LoVo (cell line): ENCODE results near the gene CPNE5.

Source experiments
- DNase-seq: peaks from one replicate; pipeline ENCODE4 v3.0.0-alpha.2; 2016; ENCODE audit warnings: low spot score

Gene CPNE5

GRCh38 chr6:36838896-36839748 is at the start of gene CPNE5:
CPNE5 (minus strand) TSS chr6:36839444; CDS start chr6:36839377, 67 bp downstream.
- DNase-seq = no peak

- DNase-seq = no peak
These were observed 48.9 kb upstream of the CPNE5 start for GRCh38 chr6:36888115-36888643.

GRCh38 chr6:36886950-36887618 is 47.8 kb upstream of the CPNE5 start:
- DNase-seq = no peak

GRCh38 chr6:36885461-36886401 is 46.5 kb upstream of the CPNE5 start, which contains the start of gene C6orf89:
C6orf89 (plus strand) TSS chr6:36885952; CDS start chr6:36899445, 13,493 bp downstream.
- peak; percentile 98 for DNase-seq

DNA sequence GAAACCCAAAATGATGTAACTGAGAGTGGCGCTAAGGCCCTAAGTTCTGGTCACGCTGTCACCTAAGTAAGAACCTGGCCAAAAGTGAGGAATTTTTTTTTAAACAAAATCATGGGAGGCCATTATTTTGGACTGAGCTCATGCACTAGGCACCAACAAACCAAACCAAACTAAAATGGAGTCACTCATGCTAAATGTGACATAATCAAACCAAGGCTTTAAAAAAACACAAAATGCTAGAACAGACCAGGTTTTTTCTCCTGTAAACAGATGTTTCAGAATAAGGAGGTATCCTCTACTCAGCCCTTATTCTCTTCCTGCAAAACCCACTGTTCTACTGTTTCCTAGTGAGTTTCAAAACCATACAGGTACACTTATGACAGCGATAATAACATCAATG is 45.4 kb upstream of the CPNE5 start:
- DNase-seq = no peak

GRCh38 chr6:36875250-36875633 is 36.0 kb upstream of the CPNE5 start:
- DNase-seq = no peak

- DNase-seq = peak; percentile 90
These were observed 35.4 kb upstream of the CPNE5 start, which contains the start of gene PPIL1 for GRCh38 chr6:36874443-36875249. PPIL1 (minus strand) TSS chr6:36874803; CDS start chr6:36874772, 31 bp downstream.

DNA sequence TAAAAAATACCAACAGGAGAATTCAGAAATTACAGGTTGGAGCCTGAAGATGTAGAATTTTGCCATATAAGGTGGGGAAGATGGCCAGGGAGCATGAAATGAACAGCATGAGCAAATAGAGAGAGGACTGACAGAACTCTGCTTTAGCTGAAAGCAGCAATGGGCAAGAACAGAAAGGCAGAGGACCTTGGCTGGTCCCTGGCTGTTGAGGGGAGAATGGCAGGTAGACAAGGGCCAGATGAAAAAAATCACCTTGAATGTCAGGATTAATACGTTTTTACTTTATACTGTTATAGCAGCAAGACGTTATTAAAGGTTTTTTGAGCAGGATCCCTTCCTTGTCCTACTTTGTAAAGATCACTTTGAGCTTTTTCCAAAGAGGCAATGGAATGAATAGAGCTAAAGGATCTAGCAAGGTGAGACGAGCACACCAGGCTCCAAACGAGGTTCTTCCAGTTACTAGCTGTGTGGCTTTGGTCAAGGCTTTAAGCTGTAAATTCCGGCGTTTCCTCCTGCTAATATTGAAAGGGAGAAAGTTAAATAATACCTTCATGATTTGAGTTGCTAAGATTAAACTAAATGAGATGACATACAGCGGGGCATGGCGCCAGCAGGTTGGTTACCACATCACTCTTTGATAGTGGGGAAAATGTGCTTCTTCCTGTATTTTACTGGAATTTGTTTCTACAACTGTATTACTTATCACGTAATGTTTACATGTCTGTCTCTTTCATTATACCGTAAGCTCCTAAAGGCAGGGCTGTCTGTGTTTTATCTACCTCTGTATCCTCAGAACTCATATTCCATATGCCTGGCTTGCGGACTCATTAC is 34.6 kb upstream of the CPNE5 start:
- DNase-seq = peak; percentile 11

GRCh38 chr6:36873115-36873514 is 33.9 kb upstream of the CPNE5 start:
- no peak for DNase-seq

DNA sequence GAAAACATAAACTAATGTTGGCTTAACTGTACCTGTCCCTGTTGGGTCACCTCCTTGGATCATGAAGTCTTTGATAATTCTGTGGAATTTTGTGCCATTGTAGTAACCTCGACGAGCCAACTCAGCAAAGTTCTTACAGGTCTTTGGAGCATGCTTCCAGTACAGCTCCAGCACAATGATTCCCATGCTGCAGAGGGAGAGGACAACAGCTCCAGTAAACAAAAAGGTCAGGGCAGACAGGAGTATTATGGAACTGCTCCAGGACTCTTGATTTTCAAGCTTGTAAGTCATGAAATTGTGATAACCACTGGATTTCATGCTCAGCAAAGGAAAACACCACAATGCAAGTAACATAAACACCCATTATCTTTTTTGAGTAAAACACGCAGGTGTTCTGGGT is 32.4 kb upstream of the CPNE5 start:
- DNase-seq = no peak

DNA sequence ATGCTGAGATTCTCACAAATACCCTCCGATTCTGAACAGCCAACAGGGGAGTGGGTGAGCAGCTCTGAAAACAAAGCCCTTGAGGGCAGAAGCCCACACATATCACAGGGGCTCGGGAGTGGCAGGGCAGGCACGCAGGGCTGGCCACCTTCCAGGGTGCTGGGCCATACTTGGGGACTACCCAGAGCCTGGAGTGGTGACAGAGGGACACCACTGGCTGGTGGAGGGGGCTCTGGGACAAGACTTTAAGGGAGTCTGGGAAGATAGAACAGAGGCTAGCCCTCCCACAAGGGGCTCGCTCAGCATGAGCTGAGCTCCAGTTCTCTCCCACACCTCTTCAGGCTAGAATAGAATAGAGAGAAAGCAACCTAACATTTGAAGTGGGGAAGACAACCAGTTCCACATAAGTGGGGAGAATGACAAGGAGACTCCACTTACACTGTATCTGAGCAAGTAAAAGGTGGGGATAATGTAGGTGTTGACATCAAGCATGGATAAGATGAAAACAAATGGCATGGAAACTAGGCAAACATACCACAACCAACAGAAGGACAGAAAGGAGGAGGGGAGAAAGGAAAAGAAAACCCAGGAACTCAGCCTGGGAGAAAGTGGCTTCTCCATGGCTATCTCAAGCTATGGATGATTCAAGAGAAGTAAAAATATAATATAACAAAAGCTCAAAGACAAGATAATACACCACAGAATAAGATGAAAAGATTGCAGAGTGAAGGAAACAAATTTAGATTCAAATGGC is 28.4 kb upstream of the CPNE5 start:
- no peak for DNase-seq

DNA sequence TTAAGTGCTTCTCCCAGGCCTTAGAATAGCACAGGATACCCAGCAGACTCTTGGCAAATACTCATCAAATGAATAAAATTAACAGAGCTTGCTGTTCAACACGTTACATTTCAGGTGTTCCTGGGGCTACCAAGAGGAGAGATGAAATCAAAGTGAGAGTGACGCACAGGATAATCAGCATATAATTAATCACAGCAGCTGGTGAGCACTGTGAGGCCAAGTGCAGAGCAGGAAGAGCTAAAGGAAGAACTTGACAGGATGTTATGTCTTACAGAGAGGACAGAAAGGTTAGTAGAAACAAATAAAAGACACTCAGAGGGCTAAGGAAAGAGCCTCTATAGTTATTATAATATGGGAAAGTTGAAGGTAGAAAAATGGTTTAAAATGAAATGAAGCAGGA is 26.6 kb upstream of the CPNE5 start:
- DNase-seq = no peak

DNA sequence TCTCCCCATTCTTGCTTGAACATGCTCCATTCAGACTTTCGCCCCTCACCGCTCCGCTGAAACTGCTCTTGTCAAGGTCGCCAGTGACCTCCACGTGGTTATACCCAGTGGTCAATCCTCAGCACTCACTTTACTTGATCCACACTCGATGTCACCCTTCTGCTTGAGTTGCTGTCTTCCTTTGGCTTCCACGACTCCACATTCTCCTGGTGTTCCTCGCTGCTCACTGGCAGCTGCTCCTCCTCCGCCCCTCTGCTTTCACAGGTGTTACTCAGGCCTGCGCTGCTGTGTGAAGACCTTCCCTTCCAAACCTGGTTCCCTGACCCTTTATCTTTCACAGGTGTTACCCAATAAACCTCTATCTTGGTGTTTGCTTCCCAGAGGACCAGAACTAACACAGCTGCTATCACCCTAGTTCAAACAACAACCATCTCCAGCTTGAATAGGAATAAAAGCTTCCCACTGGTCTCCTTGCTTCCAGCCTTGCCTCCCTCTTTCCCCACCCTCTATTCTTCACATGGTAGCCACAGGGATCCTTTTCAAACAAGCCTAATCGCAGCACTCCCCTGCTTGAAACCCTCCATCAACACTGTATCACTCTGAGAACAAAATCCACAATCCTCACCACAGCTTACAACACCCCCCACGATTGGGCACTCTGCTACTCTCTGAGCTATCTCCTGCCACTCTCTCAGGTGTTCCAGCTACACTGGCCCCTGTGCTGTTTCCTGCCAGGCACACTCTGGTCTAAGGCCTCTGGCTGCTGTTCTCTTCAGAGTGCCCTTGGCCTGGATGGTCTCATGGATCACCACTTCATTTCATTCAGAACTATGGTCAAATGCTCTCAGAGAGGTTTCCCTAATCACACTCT is 24.7 kb upstream of the CPNE5 start:
- DNase-seq = no peak

DNA sequence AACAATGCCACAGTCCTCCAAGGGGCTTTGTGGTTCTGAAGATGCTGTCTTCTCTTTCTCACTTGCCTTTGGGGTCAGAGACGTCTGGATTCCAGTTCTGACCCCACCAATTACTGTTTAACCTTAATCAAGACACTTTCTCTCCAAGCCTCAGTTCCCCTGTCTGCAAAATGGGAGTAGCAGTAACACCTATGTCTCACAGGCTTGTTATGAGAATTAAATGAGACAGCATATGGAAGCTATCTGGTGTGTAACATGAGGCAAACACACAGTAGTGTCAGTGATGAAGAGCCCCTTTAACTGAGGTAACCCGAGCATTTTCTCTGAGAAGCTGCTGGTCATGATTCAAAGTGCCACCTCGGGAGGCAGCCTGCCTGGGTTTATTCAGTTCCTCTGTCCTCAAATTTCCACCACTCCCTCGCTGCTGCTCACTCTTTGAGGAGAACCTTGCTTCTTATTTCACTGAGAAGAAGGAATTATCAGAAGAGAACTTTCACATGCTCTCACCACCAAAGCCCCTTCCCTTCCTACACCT is 23.7 kb upstream of the CPNE5 start:
- DNase-seq = no peak

DNA sequence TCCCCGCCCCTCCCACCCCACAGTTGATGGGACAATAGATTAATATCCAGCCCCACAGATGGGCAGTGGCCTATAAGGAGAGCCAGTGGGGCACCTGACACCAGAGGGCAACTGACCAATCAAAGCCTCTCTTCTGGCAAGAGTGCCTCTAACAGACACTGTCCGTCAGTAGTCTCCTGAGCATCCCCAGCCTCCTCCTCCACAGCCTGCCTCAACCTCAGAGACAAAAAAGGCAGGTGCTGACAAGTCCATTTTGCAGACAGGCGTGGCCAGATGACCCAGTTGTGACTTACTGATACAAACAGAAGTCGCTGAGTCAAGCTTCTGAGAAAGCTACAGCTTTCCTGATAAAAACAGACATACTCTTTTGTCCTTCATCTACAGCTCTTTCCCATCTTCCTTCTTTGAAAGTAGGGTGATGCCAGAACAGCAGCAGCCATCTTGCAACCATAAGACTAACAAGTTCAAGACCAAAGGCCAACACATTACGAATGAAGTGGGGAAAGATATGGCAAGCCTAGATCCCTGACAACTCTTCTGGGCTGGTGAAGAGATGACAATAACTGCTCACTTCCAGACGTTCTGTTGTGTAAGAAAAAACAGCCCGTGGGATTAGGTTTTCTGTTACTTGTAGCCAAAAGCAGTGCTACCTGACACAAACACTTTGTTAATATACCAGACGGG is 23.1 kb upstream of the CPNE5 start:
- no peak for DNase-seq

- DNase-seq = no peak
These were observed 20.9 kb upstream of the CPNE5 start for GRCh38 chr6:36860126-36860525.

DNA sequence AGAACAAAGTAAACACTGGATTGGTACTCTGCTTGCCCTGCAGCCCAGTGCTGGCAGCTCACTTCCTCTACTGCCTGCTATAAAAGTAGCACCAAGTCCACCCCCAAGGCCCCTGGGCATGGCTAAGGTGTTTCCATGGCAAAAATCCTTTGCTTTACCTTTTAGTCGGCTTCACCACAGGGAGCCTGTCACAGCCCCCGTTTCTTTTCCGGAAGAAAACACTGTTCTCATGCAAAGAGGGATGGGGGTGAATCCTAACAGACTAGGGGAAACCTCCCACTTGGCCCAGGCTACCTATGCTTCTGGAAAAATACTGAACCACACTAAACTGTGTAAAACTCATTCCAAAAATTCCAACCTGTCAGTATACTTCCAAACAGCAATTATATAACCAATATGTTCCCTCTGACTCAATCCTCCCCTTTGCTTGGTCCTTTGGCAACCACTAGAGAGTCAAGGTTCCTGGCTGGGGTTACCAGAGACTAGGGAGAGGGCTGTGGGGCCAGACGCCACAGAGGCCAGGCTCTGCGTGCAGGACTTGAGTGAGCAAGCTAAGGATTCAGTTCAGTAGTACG is 19.2 kb upstream of the CPNE5 start:
- DNase-seq = no peak
